OCI-LY7 (cell line): Measurements from ENCODE around the gene ZIC4. TPM values are rescaled to one million over a fixed set of nuclear protein-coding genes. Genes with fewer than 3 reads are reported as not detected.

Source experiments
- BruUV-seq: library from RNA; stranded (reverse); fragments of 400-500 nt; replicated peaks from 2 replicates; lab custom pipeline; 2021; lab: Mats Ljungman, UMichigan
- CTCF ChIA-PET: fragments of 300-600 bp; sonication (Branson Sonifier 250); formaldehyde crosslinking; loops from one replicate; lab custom pipeline; 2022; ENCODE audit warnings: antibody characterized with exemption; ENCODE audit not compliant: unreplicated experiment; lab: Charles Lee
- POLR2A ChIA-PET: fragments of 300-600 bp; sonication (Branson Sonifier 250); formaldehyde crosslinking; loops from one replicate; lab custom pipeline; 2022; ENCODE audit warnings: antibody characterized with exemption; lab: Charles Lee
- DNase-seq: peaks from one replicate; pipeline ENCODE4 v3.0.0-alpha.2; 2015; ENCODE audit warnings: low spot score
- H2AFZ ChIP-seq: fragments of 200-600 bp; sonication (generic), shearing (Covaris generic); 2 replicates; pipeline ENCODE4 v1.6.1; 2014; ENCODE audit warnings: mild to moderate bottlenecking, antibody characterized with exemption, low read length, moderate library complexity
- H3K27ac ChIP-seq: fragments of 200-600 bp; sonication (generic); 2 replicates; pipeline ENCODE4 v1.5.1; 2014; ENCODE audit warnings: mixed run types, low read depth, mild to moderate bottlenecking, moderate library complexity, low read length, inconsistent platforms; ENCODE audit not compliant: poor library complexity, severe bottlenecking
- H3K36me3 ChIP-seq: fragments of 200-600 bp; sonication (generic); 2 replicates; pipeline ENCODE4 v1.6.1; 2014; ENCODE audit warnings: mild to moderate bottlenecking, antibody characterized with exemption, low read length, moderate library complexity, mixed read lengths; ENCODE audit not compliant: insufficient read depth
- H3K4me1 ChIP-seq: fragments of 200-600 bp; sonication (generic); 2 replicates; pipeline ENCODE4 v1.5.1; 2014; ENCODE audit warnings: mild to moderate bottlenecking, low read length; ENCODE audit not compliant: insufficient read depth, poor library complexity, severe bottlenecking
- H3K4me2 ChIP-seq: fragments of 200-600 bp; sonication (generic); 2 replicates; pipeline ENCODE4 v1.6.1; 2014; ENCODE audit warnings: mild to moderate bottlenecking, low read length
- H3K4me3 ChIP-seq: fragments of 200-600 bp; sonication (generic); 2 replicates; pipeline ENCODE4 v1.5.1; 2014; ENCODE audit warnings: mild to moderate bottlenecking, low read depth, low read length; ENCODE audit not compliant: poor library complexity, severe bottlenecking
- H3K79me2 ChIP-seq: fragments of 200-600 bp; sonication (generic); 2 replicates; pipeline ENCODE4 v1.6.1; 2016; ENCODE audit warnings: low read depth, mild to moderate bottlenecking, low read length, moderate library complexity, mixed read lengths; ENCODE audit not compliant: insufficient read depth
- H3K9me2 ChIP-seq: fragments of 200-600 bp; sonication (generic); 2 replicates; pipeline ENCODE4 v1.6.1; 2016; ENCODE audit warnings: mild to moderate bottlenecking, low read length, mixed read lengths; ENCODE audit not compliant: insufficient read depth
- H3K9me3 ChIP-seq: fragments of 200-600 bp; sonication (generic); 2 replicates; pipeline ENCODE4 v1.6.1; 2014; ENCODE audit warnings: mild to moderate bottlenecking, mixed run types, low read length, mixed read lengths
- H4K20me1 ChIP-seq: fragments of 200-600 bp; sonication (generic); 2 replicates; pipeline ENCODE4 v1.6.1; 2014; ENCODE audit warnings: mild to moderate bottlenecking, antibody characterized with exemption, low read length, moderate library complexity, mixed read lengths; ENCODE audit not compliant: insufficient read depth
- EZH2phosphoT487 ChIP-seq: fragments of 200-600 bp; sonication (generic); IDR thresholded peaks from 2 replicates; pipeline ENCODE4 v1.6.1; 2018; ENCODE audit warnings: low read depth, borderline replicate concordance, mild to moderate bottlenecking, mixed run types, antibody characterized with exemption, low read length, moderate library complexity, mixed read lengths
- intact Hi-C: fragments of 100-400 bp; cut with micrococcal nuclease; formaldehyde crosslinking; loops from one replicate; pipeline ENCODE4 v1.10.0; 2022; ENCODE audit not compliant: unreplicated experiment
- total RNA-seq, 2 experiments: library from RNA; depleted of rRNA in 1 of 2; stranded (reverse); fragments of >200 nt in 1 of 2; shearing (Covaris generic) in 1 of 2; gene quantifications; 2 replicates each; pipeline ENCODE4 v1.2.3, GENCODE V29; 2014 to 2022
- TF ChIP-seq, protein P1 (sequence below): fragments of 200-600 bp; sonication (generic); conservative IDR thresholded peaks from 2 replicates; pipeline ENCODE4 v1.5.1; 2014; ENCODE audit warnings: mild to moderate bottlenecking, antibody characterized with exemption, low read length, moderate library complexity, mixed read lengths

ZIC4 gene
- total RNA-seq, 2 experiments from 2014 or later: not detected

DNA sequence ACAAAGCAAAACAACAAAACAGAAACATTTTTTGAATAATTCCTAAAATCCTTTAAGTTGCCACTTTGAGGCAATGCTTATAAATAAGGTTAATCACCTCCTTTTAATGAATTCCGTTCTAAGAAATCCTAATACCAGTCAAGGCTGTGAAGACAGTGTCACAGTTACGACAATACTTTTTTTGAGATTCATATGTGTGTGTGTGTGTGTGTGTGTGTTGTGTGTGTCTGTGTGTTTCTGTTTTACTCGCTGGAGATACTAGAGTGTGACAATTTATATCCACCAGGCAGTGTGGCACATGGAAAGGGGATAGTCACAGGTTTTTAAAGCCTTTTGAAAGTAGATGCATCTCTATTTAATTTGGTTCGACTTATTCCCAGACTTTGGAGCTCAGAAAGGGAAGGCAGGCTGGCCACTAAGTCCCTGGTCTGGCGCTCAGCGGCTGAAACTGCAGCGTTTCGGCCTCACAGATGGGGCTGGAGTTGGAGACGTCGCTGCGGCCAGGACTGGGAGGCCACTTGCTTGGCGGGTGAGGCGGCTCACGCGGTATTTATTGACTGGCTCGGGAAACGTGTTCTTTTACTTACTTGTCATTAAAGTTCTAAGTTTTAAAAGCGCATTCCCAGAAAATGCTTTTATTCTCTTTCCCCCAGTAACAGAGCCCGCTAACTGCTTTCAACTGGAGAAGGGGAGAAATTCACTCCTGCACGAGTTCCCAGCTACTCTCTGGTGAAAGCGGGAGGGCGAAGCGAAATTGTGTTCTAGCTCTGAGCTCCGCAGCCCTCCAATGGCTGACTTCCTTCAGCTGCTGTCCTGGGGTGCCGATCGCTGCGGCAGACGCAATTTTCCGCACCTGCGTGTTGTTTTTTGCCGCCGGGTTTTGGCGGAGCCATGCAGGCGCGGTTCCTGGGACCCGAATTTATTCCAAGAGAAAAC lies 16.5 kb upstream of the ZIC4 start:
- intact Hi-C loops: no loop called here
- CTCF ChIA-PET: no interaction called here
- H3K36me3 ChIP-seq: no peaks in the 10 kb centered on the region
- no peak overlapping the region for H3K4me2 ChIP-seq
- H3K9me2 ChIP-seq: no peaks in the 10 kb centered on the region
- no peaks in the 10 kb centered on the region for H3K4me1 ChIP-seq
- POLR2A ChIA-PET: no interaction called here
- H3K27ac ChIP-seq: no peak overlapping the region
- BruUV-seq: no TSS peak
- H2AFZ ChIP-seq: no peak overlapping the region
- no peak for DNase-seq
- H3K79me2 ChIP-seq: no peaks in the 10 kb centered on the region
- no peaks in the 10 kb centered on the region for H4K20me1 ChIP-seq
- H3K9me3 ChIP-seq: no peaks in the 10 kb centered on the region
- TF ChIP-seq, protein P1, sequence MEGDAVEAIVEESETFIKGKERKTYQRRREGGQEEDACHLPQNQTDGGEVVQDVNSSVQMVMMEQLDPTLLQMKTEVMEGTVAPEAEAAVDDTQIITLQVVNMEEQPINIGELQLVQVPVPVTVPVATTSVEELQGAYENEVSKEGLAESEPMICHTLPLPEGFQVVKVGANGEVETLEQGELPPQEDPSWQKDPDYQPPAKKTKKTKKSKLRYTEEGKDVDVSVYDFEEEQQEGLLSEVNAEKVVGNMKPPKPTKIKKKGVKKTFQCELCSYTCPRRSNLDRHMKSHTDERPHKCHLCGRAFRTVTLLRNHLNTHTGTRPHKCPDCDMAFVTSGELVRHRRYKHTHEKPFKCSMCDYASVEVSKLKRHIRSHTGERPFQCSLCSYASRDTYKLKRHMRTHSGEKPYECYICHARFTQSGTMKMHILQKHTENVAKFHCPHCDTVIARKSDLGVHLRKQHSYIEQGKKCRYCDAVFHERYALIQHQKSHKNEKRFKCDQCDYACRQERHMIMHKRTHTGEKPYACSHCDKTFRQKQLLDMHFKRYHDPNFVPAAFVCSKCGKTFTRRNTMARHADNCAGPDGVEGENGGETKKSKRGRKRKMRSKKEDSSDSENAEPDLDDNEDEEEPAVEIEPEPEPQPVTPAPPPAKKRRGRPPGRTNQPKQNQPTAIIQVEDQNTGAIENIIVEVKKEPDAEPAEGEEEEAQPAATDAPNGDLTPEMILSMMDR: no peak
- no peak for TF ChIP-seq EZH2phosphoT487
- H3K4me3 ChIP-seq: no peak overlapping the region

DNA sequence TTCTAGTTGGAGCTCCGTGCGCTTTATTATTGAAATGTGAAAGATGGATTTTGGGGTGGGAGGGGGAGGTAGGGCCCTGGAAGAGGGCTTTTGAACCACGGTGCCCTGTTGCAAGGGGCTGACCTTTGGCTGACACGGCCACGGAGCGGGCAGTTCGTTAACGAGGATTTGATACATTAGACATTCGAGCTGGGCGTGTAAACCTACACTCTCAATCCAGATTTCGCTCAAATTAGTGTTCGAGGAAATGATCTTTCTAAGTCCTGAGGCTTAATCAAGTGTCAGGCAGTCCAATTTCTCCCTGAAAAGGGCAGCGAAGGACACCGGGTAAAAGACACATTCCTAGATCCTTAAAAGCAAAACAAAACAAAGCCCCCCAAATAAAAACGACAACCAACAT lies 15.9 kb upstream of the ZIC4 start:
- Histone ChIP-seq H3K4me1 (no peaks in the 10 kb centered on the region), H3K27ac (no peak overlapping the region), H3K79me2 (no peaks in the 10 kb centered on the region), H3K4me2 (no peak overlapping the region), H3K9me3 (no peaks in the 10 kb centered on the region), H3K4me3 (no peak overlapping the region), H4K20me1 (no peaks in the 10 kb centered on the region), H3K36me3 (no peaks in the 10 kb centered on the region), H3K9me2 (no peaks in the 10 kb centered on the region), H2AFZ (no peak overlapping the region)
- no peak for DNase-seq
- ChIA-PET CTCF (interaction anchor here (0.6 kb wide), 1 partner anchor 203 kb away, joined by 3 read pairs; no protein-coding TSS in a partner anchor), POLR2A (interaction anchor here (0.6 kb wide), 1 partner anchor 819 kb away, joined by 3 read pairs; no protein-coding TSS in a partner anchor)
- no TSS peak for BruUV-seq
- TF ChIP-seq, protein P1: no peak
- no peak for TF ChIP-seq EZH2phosphoT487
- intact Hi-C loops: no loop called here
